MM.1S (cell line): ENCODE measurements around the gene DNAJC5.
"Not testable (repeated sequence)": the region's sequence is repeated elsewhere in the genome, so short reads cannot be mapped to it uniquely, and the experiment has no call there.

Experiments used
- DNase-seq: peaks from one replicate; pipeline ENCODE4 v3.0.0-alpha.2; 2015
- H2AFZ ChIP-seq: fragments of 300-600 bp; sonication (generic); 2 replicates; pipeline ENCODE4 v1.6.0; 2016; ENCODE audit warnings: antibody characterized with exemption, low read length
- H3F3A ChIP-seq: fragments of 300-600 bp; sonication (generic); 2 replicates; pipeline ENCODE4 v1.6.1; 2016; ENCODE audit warnings: mild to moderate bottlenecking, antibody characterized with exemption, low read length, moderate library complexity, mixed read lengths; ENCODE audit not compliant: insufficient read depth
- H3K27ac ChIP-seq: fragments of 300-600 bp; sonication (generic); 2 replicates; pipeline ENCODE4 v1.5.1; 2016; ENCODE audit warnings: mild to moderate bottlenecking, low read length
- H3K27me3 ChIP-seq: fragments of 300-600 bp; sonication (generic); replicated peaks from 2 replicates; pipeline ENCODE4 v1.6.0; 2016; ENCODE audit warnings: low read length; ENCODE audit not compliant: insufficient read depth
- H3K36me3 ChIP-seq: fragments of 300-600 bp; sonication (generic); replicated peaks from 2 replicates; pipeline ENCODE4 v1.6.1; 2016; ENCODE audit warnings: mild to moderate bottlenecking, low read length, mixed read lengths; ENCODE audit not compliant: insufficient read depth
- H3K4me1 ChIP-seq: fragments of 300-600 bp; sonication (generic); 2 replicates; pipeline ENCODE4 v1.6.1; 2016; ENCODE audit warnings: low read length, mixed read lengths
- H3K4me2 ChIP-seq: fragments of 300-600 bp; sonication (generic); 2 replicates; pipeline ENCODE4 v1.6.0; 2016; ENCODE audit warnings: low read depth, low read length
- H3K4me3 ChIP-seq: fragments of 300-600 bp; sonication (generic); 2 replicates; pipeline ENCODE4 v1.5.1; 2016; ENCODE audit warnings: low read length, mixed read lengths
- H3K79me2 ChIP-seq: fragments of 300-600 bp; sonication (generic); 2 replicates; pipeline ENCODE4 v1.6.1; 2016; ENCODE audit warnings: mixed run types, low read length, mixed read lengths
- H3K9ac ChIP-seq: fragments of 300-600 bp; sonication (generic); 2 replicates; pipeline ENCODE4 v1.6.1; 2016; ENCODE audit warnings: low read length, mixed read lengths
- H3K9me2 ChIP-seq: fragments of 300-600 bp; sonication (generic); replicated peaks from 2 replicates; pipeline ENCODE4 v1.6.1; 2016; ENCODE audit warnings: mild to moderate bottlenecking, low read length, mixed read lengths; ENCODE audit not compliant: insufficient read depth
- H3K9me3 ChIP-seq: fragments of 300-600 bp; sonication (generic); replicated peaks from 2 replicates; pipeline ENCODE4 v1.6.1; 2016; ENCODE audit warnings: mild to moderate bottlenecking, low read length, mixed read lengths; ENCODE audit not compliant: insufficient read depth
- H4K20me1 ChIP-seq: fragments of 300-600 bp; sonication (generic); 2 replicates; pipeline ENCODE4 v1.6.1; 2016; ENCODE audit warnings: mild to moderate bottlenecking, low read length, moderate library complexity, mixed read lengths; ENCODE audit not compliant: insufficient read depth
- EZH2 ChIP-seq: fragments of 300-600 bp; sonication (generic); optimal IDR thresholded peaks from 2 replicates; pipeline ENCODE3; 2017; ENCODE audit warnings: low read depth, mild to moderate bottlenecking, antibody characterized with exemption, low read length, mixed read lengths
- EZH2phosphoT487 ChIP-seq: fragments of 300-600 bp; sonication (generic); IDR thresholded peaks from 2 replicates; pipeline ENCODE4 v1.6.1; 2018; ENCODE audit warnings: antibody characterized with exemption, low read length
- TF ChIP-seq, protein P1 (sequence below): fragments of 300-600 bp; sonication (generic); IDR thresholded peaks from 2 replicates; pipeline ENCODE4 v1.5.1; 2016; ENCODE audit warnings: antibody characterized with exemption, low read length, mixed read lengths

DNAJC5 gene

DNA sequence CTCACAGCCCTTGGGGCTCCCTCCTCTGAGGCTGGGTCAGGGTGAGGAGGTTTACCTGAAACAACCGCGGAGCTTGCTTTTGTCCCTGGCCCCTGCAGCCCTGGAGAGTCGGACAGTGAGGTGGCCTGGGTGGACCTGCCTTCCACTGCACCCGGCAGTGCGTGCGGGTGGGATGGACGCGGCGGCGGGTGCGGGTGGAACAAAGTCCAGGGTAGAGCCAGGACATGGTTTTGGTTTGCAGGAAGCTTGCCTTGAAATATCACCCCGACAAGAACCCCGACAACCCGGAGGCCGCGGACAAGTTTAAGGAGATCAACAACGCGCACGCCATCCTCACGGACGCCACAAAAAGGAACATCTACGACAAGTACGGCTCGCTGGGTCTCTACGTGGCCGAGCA is 34.1 kb downstream of the DNAJC5 start:
- H3K27ac ChIP-seq = no peak overlapping the region
- no peak overlapping the region for H3K4me2 ChIP-seq
- H3K27me3 ChIP-seq = no peaks in the 10 kb centered on the region
- no peak overlapping the region for H2AFZ ChIP-seq
- no peak for DNase-seq
- no peaks in the 10 kb centered on the region for H3F3A ChIP-seq
- no peak overlapping the region for H3K9ac ChIP-seq
- no peaks in the 10 kb centered on the region for H3K9me2 ChIP-seq
- TF ChIP-seq EZH2phosphoT487 (no peak), EZH2 (no peak)
- TF ChIP-seq, protein P1, sequence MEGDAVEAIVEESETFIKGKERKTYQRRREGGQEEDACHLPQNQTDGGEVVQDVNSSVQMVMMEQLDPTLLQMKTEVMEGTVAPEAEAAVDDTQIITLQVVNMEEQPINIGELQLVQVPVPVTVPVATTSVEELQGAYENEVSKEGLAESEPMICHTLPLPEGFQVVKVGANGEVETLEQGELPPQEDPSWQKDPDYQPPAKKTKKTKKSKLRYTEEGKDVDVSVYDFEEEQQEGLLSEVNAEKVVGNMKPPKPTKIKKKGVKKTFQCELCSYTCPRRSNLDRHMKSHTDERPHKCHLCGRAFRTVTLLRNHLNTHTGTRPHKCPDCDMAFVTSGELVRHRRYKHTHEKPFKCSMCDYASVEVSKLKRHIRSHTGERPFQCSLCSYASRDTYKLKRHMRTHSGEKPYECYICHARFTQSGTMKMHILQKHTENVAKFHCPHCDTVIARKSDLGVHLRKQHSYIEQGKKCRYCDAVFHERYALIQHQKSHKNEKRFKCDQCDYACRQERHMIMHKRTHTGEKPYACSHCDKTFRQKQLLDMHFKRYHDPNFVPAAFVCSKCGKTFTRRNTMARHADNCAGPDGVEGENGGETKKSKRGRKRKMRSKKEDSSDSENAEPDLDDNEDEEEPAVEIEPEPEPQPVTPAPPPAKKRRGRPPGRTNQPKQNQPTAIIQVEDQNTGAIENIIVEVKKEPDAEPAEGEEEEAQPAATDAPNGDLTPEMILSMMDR = no peak
- H4K20me1 ChIP-seq = no peaks in the 10 kb centered on the region
- H3K36me3 ChIP-seq = peaks cover 5% of the 10 kb centered on the region; the same call in 1 of the 2 replicates
- H3K79me2 ChIP-seq = no peaks in the 10 kb centered on the region
- no peaks in the 10 kb centered on the region for H3K4me1 ChIP-seq
- no peak overlapping the region for H3K4me3 ChIP-seq
- H3K9me3 ChIP-seq = no peaks in the 10 kb centered on the region

DNA sequence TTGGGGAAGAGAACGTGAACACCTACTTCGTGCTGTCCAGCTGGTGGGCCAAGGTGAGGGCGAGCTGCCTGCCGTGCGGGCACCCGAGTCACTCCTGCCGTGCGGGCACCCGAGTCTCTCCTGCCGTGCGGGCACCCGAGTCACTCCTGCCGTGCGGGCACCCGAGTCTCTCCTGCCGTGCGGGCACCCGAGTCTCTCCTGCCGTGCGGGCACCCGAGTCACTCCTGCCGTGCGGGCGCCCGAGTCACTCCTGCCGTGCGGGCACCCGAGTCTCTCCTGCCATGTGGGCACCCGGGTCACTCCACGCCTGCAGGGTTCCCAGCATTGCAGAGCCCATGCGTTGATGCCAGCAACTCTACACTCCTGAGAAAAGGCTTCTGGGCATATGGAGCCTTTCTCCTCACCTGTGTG is 34.6 kb downstream of the DNAJC5 start:
- H3K4me1 ChIP-seq, H3K27me3 ChIP-seq, H4K20me1 ChIP-seq, H3K9me3 ChIP-seq, DNase-seq, H3K9me2 ChIP-seq, H3K9ac ChIP-seq, H3K27ac ChIP-seq, H3F3A ChIP-seq, H3K36me3 ChIP-seq, H2AFZ ChIP-seq, H3K79me2 ChIP-seq, H3K4me2 ChIP-seq, H3K4me3 ChIP-seq: not testable (repeated sequence)

DNA sequence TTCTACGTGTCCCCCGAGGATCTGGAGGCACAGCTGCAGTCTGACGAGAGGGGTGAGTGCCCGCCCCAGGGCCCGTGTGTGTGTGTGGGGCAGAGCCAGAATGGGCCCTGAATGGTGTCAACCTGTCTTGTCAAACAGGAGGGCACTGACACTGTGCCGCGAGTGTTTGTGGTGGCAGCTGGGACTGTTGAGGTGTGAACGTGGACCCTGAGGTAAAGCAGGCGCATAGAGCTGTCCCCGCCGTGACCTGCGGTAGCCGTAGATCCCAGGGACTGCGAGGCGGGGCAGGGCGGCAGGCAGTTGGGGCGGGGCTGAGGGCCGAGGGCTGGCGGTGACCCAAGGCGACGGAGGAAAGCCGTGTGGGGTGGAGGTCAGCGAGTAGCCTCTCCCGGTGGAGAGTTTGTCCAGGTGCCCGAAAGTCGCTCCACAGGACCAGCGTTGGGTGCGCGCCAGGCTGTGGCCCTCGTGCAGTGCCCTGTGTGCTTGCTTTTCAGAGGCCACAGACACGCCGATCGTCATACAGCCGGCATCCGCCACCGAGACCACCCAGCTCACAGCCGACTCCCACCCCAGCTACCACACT is 36.1 kb downstream of the DNAJC5 start:
- no peaks in the 10 kb centered on the region for H3F3A ChIP-seq
- H3K9me2 ChIP-seq = no peaks in the 10 kb centered on the region
- no peaks in the 10 kb centered on the region for H3K79me2 ChIP-seq
- no peak overlapping the region for H2AFZ ChIP-seq
- H3K36me3 ChIP-seq = peaks cover 5% of the 10 kb centered on the region; the same call in 1 of the 2 replicates
- no peak overlapping the region for H3K9ac ChIP-seq
- DNase-seq = no peak
- no peaks in the 10 kb centered on the region for H3K4me1 ChIP-seq
- H3K27me3 ChIP-seq = no peaks in the 10 kb centered on the region
- TF ChIP-seq EZH2phosphoT487 (no peak), EZH2 (no peak)
- TF ChIP-seq, protein P1 = no peak
- no peak overlapping the region for H3K4me3 ChIP-seq
- H3K4me2 ChIP-seq = no peak overlapping the region
- no peaks in the 10 kb centered on the region for H4K20me1 ChIP-seq
- H3K9me3 ChIP-seq = no peaks in the 10 kb centered on the region
- no peak overlapping the region for H3K27ac ChIP-seq

DNA sequence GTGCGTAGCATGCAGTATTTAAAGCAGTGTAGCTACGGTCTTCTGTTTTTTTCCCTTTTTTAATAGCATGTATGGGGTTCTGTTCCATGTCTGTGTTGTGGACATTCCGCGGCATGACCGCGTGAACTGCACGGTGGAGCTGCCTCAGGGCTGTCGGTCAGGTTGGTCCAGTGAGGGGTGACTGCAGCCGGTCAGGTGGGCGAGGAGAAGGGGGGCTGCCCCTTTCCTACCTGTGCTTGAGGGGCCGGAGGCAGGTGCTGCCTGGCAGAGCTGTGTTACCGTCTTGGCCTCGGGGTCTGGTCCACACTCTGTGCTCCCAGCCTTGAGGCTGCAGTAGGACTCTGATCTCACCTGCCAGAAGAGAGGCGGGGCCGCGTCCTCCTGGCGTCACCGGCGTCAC is 36.8 kb downstream of the DNAJC5 start:
- Histone ChIP-seq H3K4me3 (no peak overlapping the region), H3K9me2 (no peaks in the 10 kb centered on the region), H4K20me1 (no peaks in the 10 kb centered on the region), H3F3A (no peaks in the 10 kb centered on the region), H3K4me2 (no peak overlapping the region), H3K27me3 (no peaks in the 10 kb centered on the region), H3K79me2 (no peaks in the 10 kb centered on the region), H3K4me1 (no peaks in the 10 kb centered on the region), H3K9ac (no peak overlapping the region), H2AFZ (no peak overlapping the region), H3K27ac (no peak overlapping the region), H3K9me3 (no peaks in the 10 kb centered on the region), H3K36me3 (peaks cover 5% of the 10 kb centered on the region; the same call in 1 of the 2 replicates)
- no peak for DNase-seq
- TF ChIP-seq EZH2phosphoT487 (no peak), EZH2 (no peak)
- TF ChIP-seq, protein P1 = no peak
